ENCODE results near the gene GSDME.

GSDME gene

GRCh38 chr7:24701261-24702235 lies 55.7 kb downstream of the GSDME start:
- DNase-seq: no peak

DNA sequence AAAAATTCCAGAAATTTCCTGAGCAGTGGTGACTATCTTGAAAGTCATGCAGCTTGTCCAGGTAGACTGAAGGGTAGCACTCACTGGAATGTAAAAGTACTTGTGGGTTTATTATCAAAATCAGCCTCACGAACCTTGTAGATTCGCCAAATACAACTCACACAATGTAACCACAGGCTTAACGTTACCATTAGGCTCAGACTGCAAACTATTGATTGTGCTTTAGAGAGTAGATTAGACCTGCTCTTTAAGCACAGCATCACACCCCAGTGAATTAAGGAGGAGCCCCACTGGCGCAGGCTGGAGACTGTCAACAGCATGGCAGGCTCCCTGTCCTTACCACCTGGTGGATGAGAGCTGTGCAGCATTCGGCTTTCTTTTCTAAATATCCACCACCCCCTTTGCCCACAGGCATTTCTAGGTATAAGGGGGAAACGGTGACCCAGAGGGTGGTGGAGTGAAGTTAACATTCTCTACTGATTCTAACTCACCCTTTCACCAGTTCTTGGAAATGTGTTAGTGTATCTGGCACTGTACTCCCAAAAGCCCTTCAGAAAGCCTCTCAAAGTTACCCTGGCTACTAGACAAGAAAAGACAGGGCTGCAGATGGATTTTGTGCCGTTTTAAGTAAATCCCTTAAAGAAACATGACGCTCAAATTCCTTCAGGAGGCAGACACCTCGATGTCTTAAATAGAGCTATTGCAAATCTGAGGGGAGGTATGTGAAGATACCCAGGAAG lies 56.6 kb downstream of the GSDME start:
- DNase-seq: no peak

DNA sequence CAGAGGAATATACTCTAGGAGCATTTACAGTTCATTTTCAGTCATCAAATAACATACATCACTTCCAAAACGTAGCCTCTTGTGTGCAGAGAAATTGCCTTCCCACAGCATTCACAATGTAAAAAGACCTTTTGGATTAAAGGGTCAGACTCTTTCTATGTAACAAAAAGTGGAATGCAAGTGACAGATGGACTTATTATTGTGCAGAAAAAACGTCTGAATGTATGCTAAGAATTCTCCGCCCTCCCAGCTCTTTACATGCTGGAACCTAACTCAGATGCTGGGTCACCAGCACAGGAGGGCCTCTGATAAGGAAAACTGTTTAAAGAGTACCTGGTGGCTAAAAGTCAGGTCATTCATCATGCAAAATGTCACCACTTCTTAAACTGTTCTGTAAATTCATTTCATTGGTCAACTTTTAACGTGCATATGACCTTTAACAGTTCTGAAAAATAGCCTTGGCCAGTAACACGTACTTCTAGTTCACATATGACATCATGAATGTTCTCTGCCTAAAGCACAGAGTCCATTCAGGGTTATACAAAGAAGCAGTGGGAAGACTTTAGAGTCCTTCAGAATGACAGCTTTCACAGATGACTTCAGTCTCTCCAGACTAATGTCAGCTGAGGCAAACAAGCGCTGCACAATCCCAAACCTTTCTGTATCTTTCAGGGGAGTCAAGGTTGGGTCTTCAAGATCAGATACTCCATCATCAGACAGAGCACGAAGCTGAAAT lies 58.6 kb downstream of the GSDME start:
- no peak for DNase-seq

- DNase-seq: no peak
Measured at GRCh38 chr7:24697416-24697815, 59.8 kb downstream of the GSDME start.

DNA sequence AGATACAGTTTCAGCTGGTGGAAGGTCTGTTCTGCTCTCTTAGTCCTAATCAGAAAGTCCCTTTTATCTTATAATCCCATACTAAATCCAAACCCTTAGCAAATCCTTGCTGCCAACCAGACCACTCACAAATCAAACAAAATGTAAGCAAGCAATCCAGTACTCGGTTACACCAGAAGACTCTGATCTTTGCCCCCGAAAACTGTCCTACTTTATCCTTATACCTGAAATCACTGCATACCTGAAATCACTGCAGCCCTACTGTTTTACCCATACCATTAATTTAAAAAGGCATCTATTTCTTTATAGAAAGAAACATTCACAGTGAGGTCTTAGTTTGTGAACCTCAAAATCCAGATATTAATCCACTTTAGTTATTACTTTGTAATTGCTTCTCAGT lies 64.7 kb downstream of the GSDME start:
- no peak for DNase-seq

- DNase-seq: no peak
Measured at GRCh38 chr7:24690251-24690650, 67.0 kb downstream of the GSDME start.

GRCh38 chr7:24685708-24686107 lies 71.6 kb downstream of the GSDME start:
- peak; percentile 12 for DNase-seq

- DNase-seq: no peak
Measured at GRCh38 chr7:24670782-24671181, 86.5 kb downstream of the GSDME start.

GRCh38 chr7:24669971-24670591 lies 87.2 kb downstream of the GSDME start:
- no peak for DNase-seq

DNA sequence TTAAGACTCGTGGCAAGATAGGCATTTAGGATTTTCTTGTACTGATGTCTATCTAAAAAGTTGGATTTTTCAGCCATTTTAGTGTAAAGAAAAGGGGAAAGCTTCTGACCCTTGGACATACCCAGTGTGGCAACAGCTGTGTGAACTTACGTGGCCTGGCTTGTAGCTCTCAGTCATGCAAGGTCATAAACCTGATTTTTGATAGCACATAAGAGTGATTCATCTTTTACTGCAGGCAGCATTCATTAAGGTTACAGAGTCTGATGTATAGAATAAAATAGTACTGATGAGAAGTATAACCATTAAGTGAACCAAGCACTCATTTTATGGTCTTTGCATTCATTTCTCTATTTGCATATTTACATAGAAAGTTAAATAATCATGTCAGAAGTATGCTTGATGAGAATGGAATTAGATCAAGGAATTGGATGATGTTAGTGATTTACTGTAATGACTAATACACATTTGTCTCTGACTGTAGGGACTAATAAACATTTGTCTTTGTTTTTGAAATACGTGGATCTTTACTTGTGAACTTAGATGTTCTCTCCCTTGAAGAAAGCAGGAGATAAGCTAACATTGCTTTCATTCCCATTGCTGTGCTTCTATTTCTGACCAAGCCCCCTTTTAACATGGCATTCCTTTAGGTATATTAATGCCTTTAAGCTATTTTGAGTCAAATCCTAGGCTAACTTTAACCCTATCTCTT lies 88.2 kb downstream of the GSDME start:
- DNase-seq: no peak

DNA sequence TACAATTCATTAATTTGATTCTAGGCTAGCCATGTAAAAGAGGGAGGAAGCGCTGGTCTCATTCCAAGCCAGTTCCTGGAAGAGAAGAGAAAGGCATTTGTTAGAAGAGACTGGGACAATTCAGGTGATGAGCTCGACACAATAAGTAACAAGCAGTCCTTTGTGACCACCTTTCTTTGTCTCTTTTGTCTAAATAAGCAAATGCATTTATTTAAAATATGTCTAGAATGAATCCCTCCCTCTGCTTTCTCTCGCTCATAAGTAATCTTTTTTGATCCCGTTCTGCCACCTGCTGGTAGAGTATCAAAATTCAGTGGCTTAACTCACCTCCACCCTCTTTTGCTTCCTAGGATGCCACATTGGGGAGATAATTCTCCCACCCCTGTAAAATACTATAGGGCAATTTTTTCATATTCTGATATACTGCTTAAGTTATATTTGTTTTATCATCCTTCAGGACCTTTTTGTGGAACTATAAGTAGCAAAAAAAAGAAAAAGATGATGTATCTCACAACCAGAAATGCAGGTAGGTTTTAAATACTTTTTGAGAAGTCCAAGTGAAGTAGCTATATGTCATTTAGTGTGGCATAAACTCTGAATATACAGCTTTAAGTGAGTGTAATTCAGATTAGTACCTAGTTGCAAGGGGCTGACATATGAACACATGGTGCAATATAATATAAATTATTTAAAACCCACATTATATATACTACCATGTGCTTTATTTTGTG lies 91.5 kb downstream of the GSDME start:
- DNase-seq: peak; percentile 83

- no peak for DNase-seq
Measured at GRCh38 chr7:24660546-24660945, 96.7 kb downstream of the GSDME start.

DNA sequence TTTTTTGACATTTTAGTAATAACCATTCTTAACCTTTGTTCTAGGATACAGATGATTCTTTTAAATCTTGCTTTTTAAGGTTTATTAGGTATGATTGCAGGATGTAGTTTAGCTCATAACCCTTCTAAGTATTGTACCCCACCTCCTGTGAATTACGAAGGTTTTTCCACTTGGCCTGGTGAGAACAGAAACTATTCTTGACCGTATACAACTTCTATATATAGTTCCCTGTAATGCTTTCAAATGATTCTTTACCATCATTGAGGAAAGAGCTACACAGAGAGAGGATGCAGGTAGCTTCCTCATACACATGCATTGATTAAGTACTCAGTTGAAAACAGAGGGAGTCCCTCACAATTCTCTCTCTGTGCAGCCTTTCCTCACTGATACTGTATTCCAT lies 97.8 kb downstream of the GSDME start:
- DNase-seq: no peak

DNA sequence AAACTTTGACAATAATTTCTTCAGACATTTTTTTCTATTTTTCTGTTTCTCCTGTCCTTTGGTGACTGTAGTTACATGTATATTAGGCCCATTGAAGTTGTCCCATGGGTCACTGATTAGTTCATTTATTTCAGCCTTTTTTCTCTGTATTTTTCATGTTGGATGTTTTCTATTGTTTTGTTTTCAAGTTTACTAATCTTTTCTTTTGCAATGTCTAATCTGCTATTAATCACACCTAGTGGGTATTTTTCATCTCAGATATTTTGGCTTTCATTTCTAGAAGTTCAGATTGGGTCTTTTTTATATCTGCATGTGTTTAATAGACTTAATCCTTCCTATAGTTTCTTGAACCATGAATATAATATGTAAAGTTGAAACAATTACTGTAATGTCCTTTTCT lies 99.3 kb downstream of the GSDME start:
- DNase-seq: no peak

- DNase-seq: no peak
Measured at GRCh38 chr7:24656608-24657007, 100.7 kb downstream of the GSDME start.

GRCh38 chr7:24654305-24654704 lies 103.0 kb downstream of the GSDME start:
- no peak for DNase-seq

DNA sequence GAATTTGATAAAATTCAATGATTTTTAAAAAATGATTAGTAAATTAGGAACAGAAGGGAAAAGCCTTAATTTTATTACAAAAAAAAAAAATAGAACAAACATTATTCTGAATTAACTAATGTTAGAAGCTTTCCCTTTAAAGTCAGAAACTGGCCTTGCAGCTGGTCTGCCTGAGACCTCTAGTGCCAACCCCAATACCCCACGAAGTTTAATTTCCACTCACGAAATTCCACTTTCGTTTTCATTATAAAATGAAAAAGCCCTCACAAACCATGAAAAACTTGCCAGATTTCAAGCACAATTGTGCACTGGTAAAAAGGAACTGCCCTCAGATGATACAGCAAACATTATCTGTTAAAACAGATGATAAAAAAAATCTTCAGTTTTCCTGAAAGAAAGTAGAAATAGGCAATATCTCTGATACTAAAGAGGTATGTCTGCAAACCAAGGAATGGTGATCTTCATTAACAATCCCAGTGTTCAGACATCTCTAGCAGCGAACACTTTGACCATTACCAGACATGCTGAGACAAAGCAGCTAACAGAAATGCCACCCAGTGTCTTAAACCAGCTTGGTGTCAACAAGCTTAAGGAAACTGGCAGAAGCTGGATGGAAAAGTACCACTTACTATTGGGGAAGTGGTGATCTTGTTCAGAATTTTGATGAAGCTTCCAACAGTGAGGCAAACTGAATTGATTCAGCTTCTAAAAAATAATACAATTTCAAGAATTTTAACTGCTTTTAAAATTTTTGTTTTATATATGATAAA lies 103.8 kb downstream of the GSDME start:
- DNase-seq: no peak

GRCh38 chr7:24652251-24652939 lies 104.9 kb downstream of the GSDME start:
- no peak for DNase-seq
